ENCODE data around the gene NTM.

GRCh38 chr11:131938351-131938751 lies 567.9 kb downstream of the NTM start:
- TF ChIP-seq CTCF (IDR thresholded peaks at IDR 0.05) (no peak), IRF1 (CRISPR knock-in tag; IDR thresholded peaks at IDR 0.05) (no peak), ATF2 (CRISPR knock-in tag; IDR thresholded peaks at IDR 0.05; ENCODE audit: borderline replicate concordance, low read depth) (no peak), MAX (CRISPR knock-in tag; IDR thresholded peaks at IDR 0.05) (no peak), ZBTB21 (CRISPR knock-in tag; IDR thresholded peaks at IDR 0.05; ENCODE audit: borderline replicate concordance) (no peak)
